ENCODE measurements around the gene SP4. TPM values are rescaled to one million over a fixed set of nuclear protein-coding genes. Genes with fewer than 3 reads are reported as not detected.
"Not testable (repeated sequence)": the region's sequence is repeated elsewhere in the genome, so short reads cannot be mapped to it uniquely, and the experiment has no call there.

SP4 gene
- total and polyA plus RNA-seq, 5 donors from 2014 or later, result 14.9 to 43.5 (median 16.6) TPM

DNA sequence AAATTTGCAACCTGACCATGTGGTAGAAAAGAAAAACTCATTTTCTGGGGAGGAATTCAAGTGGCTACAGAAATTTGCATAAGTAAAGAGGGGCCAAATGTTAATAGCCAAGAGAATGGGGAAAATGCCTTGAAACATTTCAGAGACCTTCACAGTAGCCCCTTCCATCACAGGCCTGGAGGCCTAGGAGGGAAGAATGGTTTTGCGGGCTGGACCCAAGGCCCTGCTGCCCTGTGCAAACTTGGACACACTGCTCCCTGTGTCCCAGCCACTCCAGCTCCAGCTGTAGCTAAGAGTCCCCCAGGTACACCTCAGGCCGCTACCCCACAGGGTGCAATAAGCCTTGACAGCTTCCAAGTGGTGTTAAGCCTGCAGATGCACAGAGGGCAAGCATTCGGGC is 98.6 kb downstream of the SP4 start:
- peaks cover 0 to 3% (median 0%) of the 10 kb centered on the region in 7 donors for H3K9me3 Mint-ChIP-seq
- Histone ChIP-seq H3K9me3 (ENCODE audit: control insufficient read depth in 2 of 2, low read length in 2 of 2) (no peaks in the 10 kb centered on the region), H3K27ac (ENCODE audit: insufficient read depth, low read length, poor library complexity, severe bottlenecking) (no peak overlapping the region), H3K4me1 (ENCODE audit: control insufficient read depth, insufficient read depth, low read length, poor library complexity, severe bottlenecking) (no peaks in the 10 kb centered on the region), H3K27me3 (ENCODE audit: control insufficient read depth, insufficient read depth, low read length) (peaks cover 3% of the 10 kb centered on the region), H3K36me3 (ENCODE audit: control insufficient read depth, insufficient read depth, low read length) (no peaks in the 10 kb centered on the region), H3K4me3 (ENCODE audit: low read depth, low read length) (no peak overlapping the region)
- H3K4me1 Mint-ChIP-seq, result no peaks in the 10 kb centered on the region
- H3K27ac Mint-ChIP-seq, result no peak overlapping the region
- H3K27me3 Mint-ChIP-seq, result peaks cover 24% of the 10 kb centered on the region
- no peaks in the 10 kb centered on the region for H3K36me3 Mint-ChIP-seq
- ATAC-seq (ENCODE audit: low read depth in 2 of 2) (no peak), DNase-seq (no peak)
- H3K4me3 Mint-ChIP-seq, result no peak overlapping the region

DNA sequence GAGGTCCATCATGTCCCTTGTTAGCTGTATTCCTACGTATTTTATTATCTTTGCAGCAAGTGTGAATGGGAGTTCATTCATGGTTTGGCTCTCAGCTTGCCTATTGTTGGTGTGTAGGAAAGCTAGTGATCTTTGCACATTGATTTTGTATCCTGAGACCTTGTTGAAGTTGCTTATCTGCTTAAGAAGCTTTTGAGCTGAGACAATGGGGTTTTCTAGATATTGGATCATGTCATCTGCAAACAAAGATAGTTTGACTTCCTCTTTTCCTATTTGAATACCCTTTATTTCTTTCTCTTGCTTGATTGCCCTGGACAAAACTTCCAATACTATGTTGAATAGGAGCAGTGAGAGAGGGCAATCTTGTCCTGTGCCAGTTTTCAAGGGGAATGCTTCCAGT is 104.6 kb downstream of the SP4 start:
- not testable (repeated sequence) for H3K4me3 Mint-ChIP-seq; H3K4me3 ChIP-seq (ENCODE audit: low read depth, low read length); H3K9me3 ChIP-seq (ENCODE audit: control insufficient read depth in 2 of 2, low read length in 2 of 2); H3K36me3 ChIP-seq (ENCODE audit: control insufficient read depth, insufficient read depth, low read length); H3K4me1 ChIP-seq (ENCODE audit: control insufficient read depth, insufficient read depth, low read length, poor library complexity, severe bottlenecking); H3K27ac Mint-ChIP-seq; H3K4me1 Mint-ChIP-seq; H3K36me3 Mint-ChIP-seq; ATAC-seq (ENCODE audit: low read depth in 2 of 2); DNase-seq; H3K9me3 Mint-ChIP-seq; H3K27ac ChIP-seq (ENCODE audit: insufficient read depth, low read length, poor library complexity, severe bottlenecking); H3K27me3 ChIP-seq (ENCODE audit: control insufficient read depth, insufficient read depth, low read length)
- H3K27me3 Mint-ChIP-seq, result peaks cover 42% of the 10 kb centered on the region

GRCh38 chr7:21533646-21534045 is 105.8 kb downstream of the SP4 start:
- ATAC-seq (ENCODE audit: low read depth in 2 of 2); H3K27ac ChIP-seq (ENCODE audit: insufficient read depth, low read length, poor library complexity, severe bottlenecking); H3K36me3 Mint-ChIP-seq; H3K4me1 ChIP-seq (ENCODE audit: control insufficient read depth, insufficient read depth, low read length, poor library complexity, severe bottlenecking); H3K4me3 Mint-ChIP-seq; H3K9me3 ChIP-seq (ENCODE audit: control insufficient read depth in 2 of 2, low read length in 2 of 2); H3K36me3 ChIP-seq (ENCODE audit: control insufficient read depth, insufficient read depth, low read length); H3K4me1 Mint-ChIP-seq; H3K27ac Mint-ChIP-seq; H3K27me3 ChIP-seq (ENCODE audit: control insufficient read depth, insufficient read depth, low read length); H3K9me3 Mint-ChIP-seq; H3K4me3 ChIP-seq (ENCODE audit: low read depth, low read length); DNase-seq: not testable (repeated sequence)
- H3K27me3 Mint-ChIP-seq, result peaks cover 45% of the 10 kb centered on the region

GRCh38 chr7:21536445-21537118 is 108.7 kb downstream of the SP4 start:
- not testable (repeated sequence) for DNase-seq; H3K27ac ChIP-seq (ENCODE audit: insufficient read depth, low read length, poor library complexity, severe bottlenecking); H3K9me3 Mint-ChIP-seq; H3K4me1 ChIP-seq (ENCODE audit: control insufficient read depth, insufficient read depth, low read length, poor library complexity, severe bottlenecking); ATAC-seq (ENCODE audit: low read depth in 2 of 2); H3K36me3 ChIP-seq (ENCODE audit: control insufficient read depth, insufficient read depth, low read length); H3K36me3 Mint-ChIP-seq; H3K4me1 Mint-ChIP-seq; H3K27ac Mint-ChIP-seq; H3K4me3 Mint-ChIP-seq; H3K4me3 ChIP-seq (ENCODE audit: low read depth, low read length); H3K9me3 ChIP-seq (ENCODE audit: control insufficient read depth in 2 of 2, low read length in 2 of 2)
- H3K27me3 Mint-ChIP-seq, result peaks cover 49% of the 10 kb centered on the region
- H3K27me3 ChIP-seq (ENCODE audit: control insufficient read depth, insufficient read depth, low read length), result peaks cover 18% of the 10 kb centered on the region

DNA sequence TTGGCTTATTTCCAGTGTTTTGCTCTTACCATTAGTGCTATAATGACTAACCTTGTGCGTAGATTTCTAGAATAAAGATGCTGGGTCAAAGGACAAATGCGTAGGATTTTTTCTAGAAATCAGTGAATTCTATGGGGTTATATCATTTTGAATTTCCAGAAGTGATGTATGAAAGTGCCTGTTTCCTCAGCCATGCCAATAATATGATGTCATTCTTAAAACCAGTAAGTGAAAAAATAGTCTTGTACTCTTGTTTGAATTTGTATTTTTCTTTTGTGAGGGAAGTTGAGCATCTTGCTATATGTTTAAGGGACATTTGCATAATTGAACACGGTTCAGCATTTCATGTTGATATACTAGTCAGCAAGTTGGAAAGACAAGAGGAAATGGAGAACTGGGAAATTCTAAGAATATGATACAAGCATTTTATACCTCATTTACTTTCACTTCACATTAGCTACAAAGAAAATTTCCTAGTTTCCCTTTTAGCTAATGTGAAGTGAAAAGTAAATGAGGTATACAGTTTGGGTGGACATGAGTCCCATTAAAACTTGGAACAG is 111.1 kb downstream of the SP4 start:
- Mint-ChIP-seq H3K4me1 (peaks cover 0 to 8% (median 2%) of the 10 kb centered on the region in 4 donors), H3K27me3 (peaks cover 57% of the 10 kb centered on the region), H3K9me3 (peaks cover 0 to 4% (median 2%) of the 10 kb centered on the region in 7 donors), H3K4me3 (no peak overlapping the region), H3K27ac (no peak overlapping the region), H3K36me3 (no peaks in the 10 kb centered on the region)
- peaks cover 13% of the 10 kb centered on the region for H3K4me1 ChIP-seq (ENCODE audit: control insufficient read depth, insufficient read depth, low read length, poor library complexity, severe bottlenecking)
- H3K36me3 ChIP-seq (ENCODE audit: control insufficient read depth, insufficient read depth, low read length), result no peaks in the 10 kb centered on the region
- H3K9me3 ChIP-seq (ENCODE audit: control insufficient read depth in 2 of 2, low read length in 2 of 2), result no peaks in the 10 kb centered on the region
- no peak for ATAC-seq (ENCODE audit: low read depth in 2 of 2)
- peaks cover 27% of the 10 kb centered on the region for H3K27me3 ChIP-seq (ENCODE audit: control insufficient read depth, insufficient read depth, low read length)
- no peak overlapping the region for H3K4me3 ChIP-seq (ENCODE audit: low read depth, low read length)
- no peak for DNase-seq
- H3K27ac ChIP-seq (ENCODE audit: insufficient read depth, low read length, poor library complexity, severe bottlenecking), result no peak overlapping the region

GRCh38 chr7:21542891-21543527 is 115.1 kb downstream of the SP4 start, which contains the start of gene DNAH11:
TSS of gene DNAH11 (plus strand) at chr7:21543039. CDS start at chr7:21543246, 207 bp downstream.
- peaks cover 0 to 9% (median 5%) of the 10 kb centered on the region in 4 donors for H3K4me1 Mint-ChIP-seq
- H3K27me3 ChIP-seq (ENCODE audit: control insufficient read depth, insufficient read depth, low read length), result peaks cover 48% of the 10 kb centered on the region

GRCh38 chr7:21543528-21544302 is 115.8 kb downstream of the SP4 start:
- Histone ChIP-seq H3K4me3 (ENCODE audit: low read depth, low read length) (no peak overlapping the region), H3K27ac (ENCODE audit: insufficient read depth, low read length, poor library complexity, severe bottlenecking) (no peak overlapping the region), H3K36me3 (ENCODE audit: control insufficient read depth, insufficient read depth, low read length) (no peaks in the 10 kb centered on the region), H3K4me1 (ENCODE audit: control insufficient read depth, insufficient read depth, low read length, poor library complexity, severe bottlenecking) (peaks cover 13% of the 10 kb centered on the region), H3K27me3 (ENCODE audit: control insufficient read depth, insufficient read depth, low read length) (peaks cover 46% of the 10 kb centered on the region), H3K9me3 (ENCODE audit: control insufficient read depth in 2 of 2, low read length in 2 of 2) (no peaks in the 10 kb centered on the region)
- H3K4me1 Mint-ChIP-seq, result peaks cover 0 to 9% (median 5%) of the 10 kb centered on the region in 4 donors
- no peak overlapping the region for H3K27ac Mint-ChIP-seq
- peak in 1 of 3 donors; percentile 13 for DNase-seq
- peaks cover 72% of the 10 kb centered on the region for H3K27me3 Mint-ChIP-seq
- H3K36me3 Mint-ChIP-seq, result no peaks in the 10 kb centered on the region
- ATAC-seq (ENCODE audit: low read depth in 2 of 2), result no peak
- peak overlapping the region in 2 of 4 donors; percentile 10 to 45 for H3K4me3 Mint-ChIP-seq
- peaks cover 0 to 4% (median 0%) of the 10 kb centered on the region in 7 donors for H3K9me3 Mint-ChIP-seq

More at GRCh38 chr7:21542891-21543527, 115.1 kb downstream of the SP4 start, which contains the start of gene DNAH11:
- H3K4me3 Mint-ChIP-seq, result peak within 1 kb of the TSS in 2 of 4 donors; percentile 10 to 45
- H3K4me3 ChIP-seq (ENCODE audit: low read depth, low read length), result no peak within 1 kb of the TSS
- no peak within 1 kb of the TSS for H3K27ac ChIP-seq (ENCODE audit: insufficient read depth, low read length, poor library complexity, severe bottlenecking)
- H3K36me3 Mint-ChIP-seq, result no peaks in the 10 kb centered on the region
- peaks cover 0 to 4% (median 0%) of the 10 kb centered on the region in 7 donors for H3K9me3 Mint-ChIP-seq
- peaks cover 13% of the 10 kb centered on the region for H3K4me1 ChIP-seq (ENCODE audit: control insufficient read depth, insufficient read depth, low read length, poor library complexity, severe bottlenecking)
- DNase-seq (peak in 1 of 3 donors; percentile 22), ATAC-seq (ENCODE audit: low read depth in 2 of 2) (no peak)
- H3K36me3 ChIP-seq (ENCODE audit: control insufficient read depth, insufficient read depth, low read length), result no peaks in the 10 kb centered on the region
- H3K9me3 ChIP-seq (ENCODE audit: control insufficient read depth in 2 of 2, low read length in 2 of 2), result no peaks in the 10 kb centered on the region
- H3K27me3 Mint-ChIP-seq, result peaks cover 71% of the 10 kb centered on the region
- no peak within 1 kb of the TSS for H3K27ac Mint-ChIP-seq

All from CD4-positive, CD25-positive, alpha-beta regulatory T cell (primary cell).